WTC11 (cell line): ENCODE results near the gene RFPL1. TPM values are rescaled to one million over a fixed set of nuclear protein-coding genes. Genes with fewer than 3 reads are reported as not detected.
A peak's percentile ranks its signal among the peaks of the same experiment; 100 is the strongest.

ENCODE experiments used
- ATAC-seq: fragments of 200-7000 bp; cut with Tn5 transposase; 2 replicates; pipeline ENCODE4 v1.10.0; 2021; ENCODE audit warnings: mild to moderate bottlenecking, moderate library complexity
- CTCF ChIA-PET: fragments of 300-600 bp; sonication (Branson Sonifier 250); formaldehyde crosslinking; loops from one replicate; lab custom pipeline; 2021; ENCODE audit warnings: antibody characterized with exemption; lab: Charles Lee
- POLR2A ChIA-PET: fragments of 350-600 bp; sonication (Branson Sonifier 250); formaldehyde crosslinking; loops from one replicate; lab custom pipeline; 2021; ENCODE audit warnings: antibody characterized with exemption; lab: Charles Lee
- DNase-seq: peaks from one replicate; pipeline ENCODE4 v3.0.0; 2021; ENCODE audit warnings: low spot score
- H3K27ac Mint-ChIP-seq: 2 replicates; pipeline ENCODE4 v1.8.0; 2021; ENCODE audit warnings: mixed read lengths
- H3K27me3 Mint-ChIP-seq: 2 replicates; pipeline ENCODE4 v1.8.0; 2021; ENCODE audit warnings: low read depth, mild to moderate bottlenecking, moderate library complexity, mixed read lengths
- H3K36me3 Mint-ChIP-seq: 2 replicates; pipeline ENCODE4 v1.8.0; 2021; ENCODE audit warnings: mixed read lengths
- H3K4me1 Mint-ChIP-seq: 2 replicates; pipeline ENCODE4 v1.8.0; 2022; ENCODE audit warnings: mixed read lengths
- H3K4me3 Mint-ChIP-seq: 2 replicates; pipeline ENCODE4 v1.8.0; 2021; ENCODE audit warnings: mild to moderate bottlenecking, moderate library complexity, mixed read lengths
- H3K9me3 Mint-ChIP-seq: 2 replicates; pipeline ENCODE4 v1.8.0; 2021; ENCODE audit warnings: mixed read lengths
- ATF1 ChIP-seq: sonication (generic); formaldehyde crosslinking; IDR thresholded peaks from 2 replicates; pipeline ENCODE4 v1.8.1; 2023; ENCODE audit warnings: mild to moderate bottlenecking, moderate library complexity, missing genetic modification reagents
- ATF3 ChIP-seq: sonication (generic); formaldehyde crosslinking; conservative IDR thresholded peaks from 2 replicates; pipeline ENCODE4 v1.8.1; 2022; ENCODE audit warnings: mild to moderate bottlenecking, missing genetic modification reagents
- CTCF ChIP-seq: fragments of 200-600 bp; IDR thresholded peaks from 2 replicates; pipeline ENCODE4 v1.8.0; 2022; ENCODE audit warnings: antibody characterized with exemption
- ELF4 ChIP-seq: sonication (generic); formaldehyde crosslinking; IDR thresholded peaks from 2 replicates; pipeline ENCODE4 v1.8.1; 2022; ENCODE audit warnings: low read depth, mild to moderate bottlenecking, moderate library complexity, missing genetic modification reagents
- ERG ChIP-seq: fragments of 250-450 bp; sonication (Bioruptor Pico); IDR thresholded peaks from 2 replicates; pipeline ENCODE4 v1.8.0; 2021; ENCODE audit warnings: mild to moderate bottlenecking
- FOXK1 ChIP-seq: sonication (generic); formaldehyde crosslinking; IDR thresholded peaks from 2 replicates; pipeline ENCODE4 v1.8.0; 2022; ENCODE audit warnings: mild to moderate bottlenecking, moderate library complexity, missing genetic modification reagents
- GABPB1 ChIP-seq: sonication (generic); formaldehyde crosslinking; IDR thresholded peaks from 2 replicates; pipeline ENCODE4 v1.8.1; 2023; ENCODE audit warnings: mild to moderate bottlenecking, missing genetic modification reagents
- GTF2I ChIP-seq: fragments of 250-450 bp; sonication (Bioruptor Pico); conservative IDR thresholded peaks from 2 replicates; pipeline ENCODE4 v1.4.0; 2021; ENCODE audit warnings: mild to moderate bottlenecking
- IRF2 ChIP-seq: sonication (generic); formaldehyde crosslinking; IDR thresholded peaks from 2 replicates; pipeline ENCODE4 v1.8.0; 2022; ENCODE audit warnings: low read depth, missing genetic modification reagents, borderline replicate concordance
- MXD4 ChIP-seq: fragments of 250-450 bp; sonication (Bioruptor Pico); IDR thresholded peaks from 2 replicates; pipeline ENCODE4 v1.8.0; 2021; ENCODE audit warnings: mild to moderate bottlenecking, moderate library complexity, borderline replicate concordance
- MYBL2 ChIP-seq: sonication (generic); formaldehyde crosslinking; IDR thresholded peaks from 2 replicates; pipeline ENCODE4 v1.8.1; 2023; ENCODE audit warnings: mild to moderate bottlenecking, moderate library complexity, missing genetic modification reagents
- NR1H2 ChIP-seq: sonication (generic); formaldehyde crosslinking; IDR thresholded peaks from 2 replicates; pipeline ENCODE4 v1.9.0; 2021; ENCODE audit warnings: mild to moderate bottlenecking, moderate library complexity, missing genetic modification reagents
- TEAD4 ChIP-seq: sonication (generic); formaldehyde crosslinking; IDR thresholded peaks from 2 replicates; pipeline ENCODE4 v1.8.0; 2022; ENCODE audit warnings: mild to moderate bottlenecking, missing genetic modification reagents
- USF1 ChIP-seq: sonication (generic); formaldehyde crosslinking; IDR thresholded peaks from 2 replicates; pipeline ENCODE4 v1.8.0; 2022; ENCODE audit warnings: mild to moderate bottlenecking, missing genetic modification reagents
- ZBTB21 ChIP-seq: sonication (generic); formaldehyde crosslinking; IDR thresholded peaks from 2 replicates; pipeline ENCODE4 v1.8.1; 2023; ENCODE audit warnings: mild to moderate bottlenecking, missing genetic modification reagents, borderline replicate concordance
- ZNF219 ChIP-seq: sonication (generic); formaldehyde crosslinking; IDR thresholded peaks from 2 replicates; pipeline ENCODE4 v1.8.0; 2023; ENCODE audit warnings: missing genetic modification reagents, mild to moderate bottlenecking, borderline replicate concordance
- ZNF232 ChIP-seq: sonication (generic); formaldehyde crosslinking; IDR thresholded peaks from 2 replicates; pipeline ENCODE4 v1.8.0; 2022; ENCODE audit warnings: mild to moderate bottlenecking, missing genetic modification reagents
- ZNF396 ChIP-seq: fragments of 250-450 bp; sonication (Bioruptor Pico); IDR thresholded peaks from 2 replicates; pipeline ENCODE4 v1.8.0; 2021; ENCODE audit warnings: mild to moderate bottlenecking, moderate library complexity, borderline replicate concordance
- ZNF416 ChIP-seq: fragments of 250-450 bp; sonication (Bioruptor Pico); IDR thresholded peaks from 2 replicates; pipeline ENCODE4 v1.9.0; 2021; ENCODE audit warnings: mild to moderate bottlenecking, inconsistent platforms
- ZNF532 ChIP-seq: fragments of 250-450 bp; sonication (Bioruptor Pico); IDR thresholded peaks from 2 replicates; pipeline ENCODE4 v1.9.0; 2021; ENCODE audit warnings: mild to moderate bottlenecking, borderline replicate concordance
- ZNF671 ChIP-seq: fragments of 250-450 bp; sonication (Bioruptor Pico); IDR thresholded peaks from 2 replicates; pipeline ENCODE4 v1.8.0; 2021; ENCODE audit warnings: mild to moderate bottlenecking
- ZSCAN18 ChIP-seq: fragments of 250-450 bp; sonication (Bioruptor Pico); IDR thresholded peaks from 2 replicates; pipeline ENCODE4 v2.1.2; 2022; ENCODE audit warnings: mild to moderate bottlenecking, moderate library complexity
- total RNA-seq: library from RNA; stranded (reverse); gene quantifications from 3 replicates; pipeline ENCODE4 v1.2.3, GENCODE V29; 2021

RFPL1 gene
- total RNA-seq, 1 experiment from 2014 or later, result not detected

GRCh38 chr22:29482253-29482652, 43.9 kb downstream of the RFPL1 start:
- Mint-ChIP-seq H3K9me3 (no peaks in the 10 kb centered on the region), H3K27me3 (peaks cover 58% of the 10 kb centered on the region), H3K27ac (no peak overlapping the region), H3K36me3 (peaks cover 8% of the 10 kb centered on the region; the same call in 1 of the 2 replicates), H3K4me3 (peak overlapping the region; percentile 78), H3K4me1 (peaks cover 39% of the 10 kb centered on the region)
- TF ChIP-seq MYBL2 (CRISPR knock-in tag) (no peak), ZNF671 (no peak), ZNF232 (CRISPR knock-in tag) (no peak), USF1 (no peak), ZNF396 (CRISPR knock-in tag) (no peak), MXD4 (CRISPR knock-in tag) (no peak), ZNF219 (no peak), IRF2 (CRISPR knock-in tag) (no peak), GABPB1 (CRISPR knock-in tag) (no peak), GTF2I (no peak), NR1H2 (CRISPR knock-in tag) (no peak), ERG (CRISPR knock-in tag) (no peak), ATF1 (no peak), ZBTB21 (CRISPR knock-in tag) (no peak), FOXK1 (CRISPR knock-in tag) (no peak), ATF3 (CRISPR knock-in tag) (no peak), ELF4 (no peak)
- ChIA-PET POLR2A (no interaction called here), CTCF (interaction anchor here (0.6 to 6.2 kb wide), 7 partner anchors 12 to 87 kb away, joined by 3 to 60 read pairs (median 5); partner anchors contain the start of gene THOC5)
- DNase-seq, result no peak
- no peak for ATAC-seq

GRCh38 chr22:29482726-29483125, 44.3 kb downstream of the RFPL1 start:
- CTCF ChIA-PET, result interaction anchor here (1.0 to 6.2 kb wide), 5 partner anchors 12 to 87 kb away, joined by 5 to 60 read pairs (median 7); partner anchors contain the start of gene THOC5
- no peak overlapping the region for H3K27ac Mint-ChIP-seq
- H3K4me1 Mint-ChIP-seq, result peaks cover 37% of the 10 kb centered on the region
- H3K9me3 Mint-ChIP-seq, result no peaks in the 10 kb centered on the region
- ATAC-seq (no peak), DNase-seq (no peak)
- H3K36me3 Mint-ChIP-seq, result peaks cover 12% of the 10 kb centered on the region; the same call in 1 of the 2 replicates
- H3K4me3 Mint-ChIP-seq, result no peak overlapping the region
- peaks cover 54% of the 10 kb centered on the region for H3K27me3 Mint-ChIP-seq
- POLR2A ChIA-PET, result interaction anchor here (0.7 kb wide), 1 partner anchor 36 kb away, joined by 8 read pairs; no protein-coding TSS in a partner anchor
- TF ChIP-seq TEAD4 (CRISPR knock-in tag) (no peak), ZNF416 (CRISPR knock-in tag) (no peak), NR1H2 (CRISPR knock-in tag) (no peak), CTCF (no peak), ZNF532 (CRISPR knock-in tag) (no peak), ZSCAN18 (CRISPR knock-in tag) (no peak), ZNF671 (no peak), ATF3 (CRISPR knock-in tag) (no peak)
